ENCODE measurements around the gene PPP1R12A. TPM values are rescaled to one million over a fixed set of nuclear protein-coding genes. Genes with fewer than 3 reads are reported as not detected.

PPP1R12A gene
- total and polyA plus RNA-seq, 7 experiments from 2014 or later: 72.7 to 111 (median 99.3) TPM

GRCh38 chr12:79775355-79776027, 159.4 kb downstream of the PPP1R12A start:
- Histone ChIP-seq H3K27me3 (ENCODE audit: control insufficient read depth in 2 of 2, insufficient read depth in 2 of 2, low read length in 2 of 2) (no peaks in the 10 kb centered on the region), H3K4me3 (ENCODE audit: low read length) (no peak overlapping the region), H3K9me3 (ENCODE audit: control insufficient read depth in 2 of 3, low read length in 3 of 3) (no peaks in the 10 kb centered on the region), H3K27ac (ENCODE audit: low read depth, low read length) (no peak overlapping the region), H3K36me3 (ENCODE audit: control insufficient read depth in 2 of 3, insufficient read depth in 3 of 3, low read length in 3 of 3) (peaks cover 0 to 13% (median 4%) of the 10 kb centered on the region in 3 experiments), H3K4me1 (ENCODE audit: control insufficient read depth in 2 of 2, insufficient read depth in 2 of 2, low read length in 2 of 2) (no peaks in the 10 kb centered on the region)
- H3K27ac Mint-ChIP-seq: peak overlapping the region in 1 of 9 donors; percentile 14
- H3K4me3 Mint-ChIP-seq: no peak overlapping the region
- H3K4me1 Mint-ChIP-seq: no peaks in the 10 kb centered on the region
- H3K27me3 Mint-ChIP-seq: no peaks in the 10 kb centered on the region
- intact Hi-C loops (cut with micrococcal nuclease): loop anchor here in 1 of 2 donors (5.0 kb wide), 1 partner anchor 412 kb away; no protein-coding TSS in a partner anchor
- ATAC-seq (no peak), DNase-seq (no peak)
- ChIA-PET CTCF (no interaction called here), POLR2A (no interaction called here)
- H3K9me3 Mint-ChIP-seq: peaks cover 0 to 1% (median 0%) of the 10 kb centered on the region in 11 donors
- peaks cover 0 to 27% (median 13%) of the 10 kb centered on the region in 5 donors for H3K36me3 Mint-ChIP-seq

- H3K4me3 ChIP-seq (ENCODE audit: low read length): no peak overlapping the region
- H3K4me1 ChIP-seq (ENCODE audit: control insufficient read depth in 2 of 2, insufficient read depth in 2 of 2, low read length in 2 of 2): no peaks in the 10 kb centered on the region
- Mint-ChIP-seq H3K9me3 (peaks cover 0 to 1% (median 0%) of the 10 kb centered on the region in 11 donors), H3K27me3 (no peaks in the 10 kb centered on the region), H3K4me1 (no peaks in the 10 kb centered on the region), H3K4me3 (no peak overlapping the region), H3K27ac (no peak overlapping the region), H3K36me3 (peaks cover 0 to 22% (median 13%) of the 10 kb centered on the region in 5 donors)
- no peaks in the 10 kb centered on the region for H3K27me3 ChIP-seq (ENCODE audit: control insufficient read depth in 2 of 2, insufficient read depth in 2 of 2, low read length in 2 of 2)
- H3K27ac ChIP-seq (ENCODE audit: low read depth, low read length): no peak overlapping the region
- CTCF ChIA-PET: no interaction called here
- ATAC-seq (no peak), DNase-seq (no peak)
- intact Hi-C loops (cut with micrococcal nuclease): no loop called here
- H3K9me3 ChIP-seq (ENCODE audit: control insufficient read depth in 2 of 3, low read length in 3 of 3): no peaks in the 10 kb centered on the region
- POLR2A ChIA-PET: no interaction called here
- peaks cover 0 to 7% (median 4%) of the 10 kb centered on the region in 3 experiments for H3K36me3 ChIP-seq (ENCODE audit: control insufficient read depth in 2 of 3, insufficient read depth in 3 of 3, low read length in 3 of 3)
These were observed 161.0 kb downstream of the PPP1R12A start for GRCh38 chr12:79773896-79774295.

GRCh38 chr12:79769860-79770485, 164.9 kb downstream of the PPP1R12A start:
- Histone ChIP-seq H3K4me3 (ENCODE audit: low read length) (no peak overlapping the region), H3K9me3 (ENCODE audit: control insufficient read depth in 2 of 3, low read length in 3 of 3) (no peaks in the 10 kb centered on the region), H3K4me1 (ENCODE audit: control insufficient read depth in 2 of 2, insufficient read depth in 2 of 2, low read length in 2 of 2) (no peaks in the 10 kb centered on the region), H3K27ac (ENCODE audit: low read depth, low read length) (no peak overlapping the region), H3K27me3 (ENCODE audit: control insufficient read depth in 2 of 2, insufficient read depth in 2 of 2, low read length in 2 of 2) (no peaks in the 10 kb centered on the region), H3K36me3 (ENCODE audit: control insufficient read depth in 2 of 3, insufficient read depth in 3 of 3, low read length in 3 of 3) (peaks cover 0 to 6% (median 0%) of the 10 kb centered on the region in 3 experiments)
- no peak for DNase-seq
- peaks cover 0 to 1% (median 0%) of the 10 kb centered on the region in 11 donors for H3K9me3 Mint-ChIP-seq
- ChIA-PET POLR2A (interaction anchor here (1.1 kb wide), 1 partner anchor 8 kb away, joined by 3 read pairs; no protein-coding TSS in a partner anchor), CTCF (no interaction called here)
- no peak for ATAC-seq
- H3K27ac Mint-ChIP-seq: no peak overlapping the region
- no peak overlapping the region for H3K4me3 Mint-ChIP-seq
- H3K36me3 Mint-ChIP-seq: peaks cover 0 to 9% (median 4%) of the 10 kb centered on the region in 5 donors
- intact Hi-C loops (cut with micrococcal nuclease): no loop called here
- H3K27me3 Mint-ChIP-seq: peaks cover 0 to 2% (median 0%) of the 10 kb centered on the region in 5 donors
- peaks cover 0 to 2% (median 0%) of the 10 kb centered on the region in 7 donors for H3K4me1 Mint-ChIP-seq

GRCh38 chr12:79769189-79769859, 165.6 kb downstream of the PPP1R12A start:
- Mint-ChIP-seq H3K9me3 (peaks cover 0 to 3% (median 0%) of the 10 kb centered on the region in 11 donors), H3K4me3 (no peak overlapping the region), H3K27ac (no peak overlapping the region), H3K36me3 (peaks cover 0 to 8% (median 3%) of the 10 kb centered on the region in 5 donors), H3K4me1 (peaks cover 0 to 2% (median 0%) of the 10 kb centered on the region in 7 donors), H3K27me3 (peaks cover 0 to 2% (median 0%) of the 10 kb centered on the region in 5 donors)
- DNase-seq: no peak
- Histone ChIP-seq H3K27me3 (ENCODE audit: control insufficient read depth in 2 of 2, insufficient read depth in 2 of 2, low read length in 2 of 2) (no peaks in the 10 kb centered on the region), H3K4me1 (ENCODE audit: control insufficient read depth in 2 of 2, insufficient read depth in 2 of 2, low read length in 2 of 2) (no peaks in the 10 kb centered on the region), H3K36me3 (ENCODE audit: control insufficient read depth in 2 of 3, insufficient read depth in 3 of 3, low read length in 3 of 3) (no peaks in the 10 kb centered on the region), H3K27ac (ENCODE audit: low read depth, low read length) (no peak overlapping the region), H3K4me3 (ENCODE audit: low read length) (no peak overlapping the region), H3K9me3 (ENCODE audit: control insufficient read depth in 2 of 3, low read length in 3 of 3) (no peaks in the 10 kb centered on the region)
- intact Hi-C loops (cut with micrococcal nuclease): no loop called here
- ChIA-PET CTCF (no interaction called here), POLR2A (interaction anchor here (0.5 to 1.1 kb wide), 2 partner anchors 9 to 277 kb away, joined by 3 read pairs; no protein-coding TSS in a partner anchor)
- no peak for ATAC-seq

- POLR2A ChIA-PET: no interaction called here
These were observed 168.0 kb downstream of the PPP1R12A start for GRCh38 chr12:79766705-79767464.

GRCh38 chr12:79765157-79765556, 169.7 kb downstream of the PPP1R12A start:
- no peaks in the 10 kb centered on the region for H3K36me3 ChIP-seq (ENCODE audit: control insufficient read depth in 2 of 3, insufficient read depth in 3 of 3, low read length in 3 of 3)
- Mint-ChIP-seq H3K27ac (no peak overlapping the region), H3K4me1 (peaks cover 0 to 2% (median 0%) of the 10 kb centered on the region in 7 donors), H3K4me3 (no peak overlapping the region), H3K36me3 (no peaks in the 10 kb centered on the region), H3K9me3 (peaks cover 0 to 3% (median 0%) of the 10 kb centered on the region in 11 donors), H3K27me3 (peaks cover 0 to 7% (median 3%) of the 10 kb centered on the region in 5 donors)
- no peak overlapping the region for H3K27ac ChIP-seq (ENCODE audit: low read depth, low read length)
- CTCF ChIA-PET: no interaction called here
- no peaks in the 10 kb centered on the region for H3K4me1 ChIP-seq (ENCODE audit: control insufficient read depth in 2 of 2, insufficient read depth in 2 of 2, low read length in 2 of 2)
- intact Hi-C loops (cut with micrococcal nuclease): no loop called here
- no peak for DNase-seq
- no peaks in the 10 kb centered on the region for H3K9me3 ChIP-seq (ENCODE audit: control insufficient read depth in 2 of 3, low read length in 3 of 3)
- H3K27me3 ChIP-seq (ENCODE audit: control insufficient read depth in 2 of 2, insufficient read depth in 2 of 2, low read length in 2 of 2): no peaks in the 10 kb centered on the region
- no peak for ATAC-seq
- no peak overlapping the region for H3K4me3 ChIP-seq (ENCODE audit: low read length)
- POLR2A ChIA-PET: no interaction called here

More at GRCh38 chr12:79766705-79767464, 168.0 kb downstream of the PPP1R12A start:
- Histone ChIP-seq H3K4me3 (ENCODE audit: low read length) (no peak overlapping the region), H3K36me3 (ENCODE audit: control insufficient read depth in 2 of 3, insufficient read depth in 3 of 3, low read length in 3 of 3) (no peaks in the 10 kb centered on the region), H3K27me3 (ENCODE audit: control insufficient read depth in 2 of 2, insufficient read depth in 2 of 2, low read length in 2 of 2) (no peaks in the 10 kb centered on the region), H3K4me1 (ENCODE audit: control insufficient read depth in 2 of 2, insufficient read depth in 2 of 2, low read length in 2 of 2) (no peaks in the 10 kb centered on the region), H3K27ac (ENCODE audit: low read depth, low read length) (no peak overlapping the region), H3K9me3 (ENCODE audit: control insufficient read depth in 2 of 3, low read length in 3 of 3) (no peaks in the 10 kb centered on the region)
- ATAC-seq (no peak), DNase-seq (no peak)
- H3K4me1 Mint-ChIP-seq: peaks cover 0 to 2% (median 0%) of the 10 kb centered on the region in 7 donors
- H3K27me3 Mint-ChIP-seq: peaks cover 0 to 2% (median 0%) of the 10 kb centered on the region in 5 donors
- H3K9me3 Mint-ChIP-seq: peaks cover 0 to 3% (median 0%) of the 10 kb centered on the region in 11 donors
- intact Hi-C loops (cut with micrococcal nuclease): no loop called here
- peaks cover 0 to 4% (median 0%) of the 10 kb centered on the region in 5 donors for H3K36me3 Mint-ChIP-seq
- CTCF ChIA-PET: no interaction called here
- no peak overlapping the region for H3K27ac Mint-ChIP-seq
- no peak overlapping the region for H3K4me3 Mint-ChIP-seq
